Nucleus accumbens (tissue), 56 donors: Measurements from ENCODE around the gene RBBP8NL.

Source experiments
- DNase-seq, 56 donors: peaks; one replicate each; lab custom pipeline; 2025; lab: John Stamatoyannopoulos, UW

Gene RBBP8NL

GRCh38 chr20:62427172-62428001, at the start of gene RBBP8NL:
Gene RBBP8NL, minus strand, starts transcription at chr20:62427539. Its CDS starts 7,892 bp downstream, at chr20:62419647.
- no peak for DNase-seq

- DNase-seq = no peak
Observed at GRCh38 chr20:62476056-62476838, 48.9 kb upstream of the RBBP8NL start.

- no peak for DNase-seq
Observed at GRCh38 chr20:62475772-62476055, 48.4 kb upstream of the RBBP8NL start, which contains the start of gene GATA5. Gene GATA5, minus strand, starts transcription at chr20:62475995. Its CDS starts 474 bp downstream, at chr20:62475521.

GRCh38 chr20:62475027-62475771, 47.9 kb upstream of the RBBP8NL start:
- no peak for DNase-seq

GRCh38 chr20:62474604-62475026, 47.3 kb upstream of the RBBP8NL start:
- DNase-seq = no peak

- no peak for DNase-seq
Observed at GRCh38 chr20:62473717-62474603, 46.6 kb upstream of the RBBP8NL start.

- no peak for DNase-seq
Observed at GRCh38 chr20:62472941-62473585, 45.7 kb upstream of the RBBP8NL start.

GRCh38 chr20:62472138-62472940, 45.0 kb upstream of the RBBP8NL start:
- no peak for DNase-seq

GRCh38 chr20:62470459-62470858, 43.1 kb upstream of the RBBP8NL start:
- DNase-seq = no peak

- no peak for DNase-seq
Observed at GRCh38 chr20:62470001-62470400, 42.7 kb upstream of the RBBP8NL start.

- no peak for DNase-seq
Observed at GRCh38 chr20:62469352-62469751, 42.0 kb upstream of the RBBP8NL start.

GRCh38 chr20:62466806-62467537, 39.6 kb upstream of the RBBP8NL start:
- no peak for DNase-seq

GRCh38 chr20:62466072-62466760, 38.9 kb upstream of the RBBP8NL start:
- no peak for DNase-seq

GRCh38 chr20:62464990-62465389, 37.7 kb upstream of the RBBP8NL start:
- no peak for DNase-seq

GRCh38 chr20:62464425-62464770, 37.1 kb upstream of the RBBP8NL start:
- no peak for DNase-seq

GRCh38 chr20:62463651-62464424, 36.5 kb upstream of the RBBP8NL start:
- DNase-seq = no peak
